ENCODE measurements around the gene KRTAP23-1. TPM values are rescaled to one million over a fixed set of nuclear protein-coding genes. Genes with fewer than 3 reads are reported as not detected.

Gene KRTAP23-1
- total and polyA plus RNA-seq, 9 donors = not detected

GRCh38 chr21:30345014-30345413 lies 3.4 kb downstream of the KRTAP23-1 start:
- no peaks in the 10 kb centered on the region for H3K4me1 ChIP-seq (ENCODE audit: insufficient read depth)
- no peak for DNase-seq
- WGBS, 3 donors = 60 to 82% (median 70%) methylated on average over 2 of the region's 2 CpGs
- TF ChIP-seq, protein P1, sequence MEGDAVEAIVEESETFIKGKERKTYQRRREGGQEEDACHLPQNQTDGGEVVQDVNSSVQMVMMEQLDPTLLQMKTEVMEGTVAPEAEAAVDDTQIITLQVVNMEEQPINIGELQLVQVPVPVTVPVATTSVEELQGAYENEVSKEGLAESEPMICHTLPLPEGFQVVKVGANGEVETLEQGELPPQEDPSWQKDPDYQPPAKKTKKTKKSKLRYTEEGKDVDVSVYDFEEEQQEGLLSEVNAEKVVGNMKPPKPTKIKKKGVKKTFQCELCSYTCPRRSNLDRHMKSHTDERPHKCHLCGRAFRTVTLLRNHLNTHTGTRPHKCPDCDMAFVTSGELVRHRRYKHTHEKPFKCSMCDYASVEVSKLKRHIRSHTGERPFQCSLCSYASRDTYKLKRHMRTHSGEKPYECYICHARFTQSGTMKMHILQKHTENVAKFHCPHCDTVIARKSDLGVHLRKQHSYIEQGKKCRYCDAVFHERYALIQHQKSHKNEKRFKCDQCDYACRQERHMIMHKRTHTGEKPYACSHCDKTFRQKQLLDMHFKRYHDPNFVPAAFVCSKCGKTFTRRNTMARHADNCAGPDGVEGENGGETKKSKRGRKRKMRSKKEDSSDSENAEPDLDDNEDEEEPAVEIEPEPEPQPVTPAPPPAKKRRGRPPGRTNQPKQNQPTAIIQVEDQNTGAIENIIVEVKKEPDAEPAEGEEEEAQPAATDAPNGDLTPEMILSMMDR (IDR thresholded peaks at IDR 0.05) = no peak
- TF ChIP-seq EP300 (IDR thresholded peaks at IDR 0.05) = no peak
- TF ChIP-seq POLR2A (IDR thresholded peaks at IDR 0.05) = no peak
- H3K36me3 ChIP-seq = no peaks in the 10 kb centered on the region
- intact Hi-C loops (cut with DNase I) = no loop called here
- no peaks in the 10 kb centered on the region for H3K9me3 ChIP-seq
- no peak overlapping the region for H3K27ac ChIP-seq
- no peaks in the 10 kb centered on the region for H3K27me3 ChIP-seq
- H3K4me3 ChIP-seq = no peak overlapping the region

DNA sequence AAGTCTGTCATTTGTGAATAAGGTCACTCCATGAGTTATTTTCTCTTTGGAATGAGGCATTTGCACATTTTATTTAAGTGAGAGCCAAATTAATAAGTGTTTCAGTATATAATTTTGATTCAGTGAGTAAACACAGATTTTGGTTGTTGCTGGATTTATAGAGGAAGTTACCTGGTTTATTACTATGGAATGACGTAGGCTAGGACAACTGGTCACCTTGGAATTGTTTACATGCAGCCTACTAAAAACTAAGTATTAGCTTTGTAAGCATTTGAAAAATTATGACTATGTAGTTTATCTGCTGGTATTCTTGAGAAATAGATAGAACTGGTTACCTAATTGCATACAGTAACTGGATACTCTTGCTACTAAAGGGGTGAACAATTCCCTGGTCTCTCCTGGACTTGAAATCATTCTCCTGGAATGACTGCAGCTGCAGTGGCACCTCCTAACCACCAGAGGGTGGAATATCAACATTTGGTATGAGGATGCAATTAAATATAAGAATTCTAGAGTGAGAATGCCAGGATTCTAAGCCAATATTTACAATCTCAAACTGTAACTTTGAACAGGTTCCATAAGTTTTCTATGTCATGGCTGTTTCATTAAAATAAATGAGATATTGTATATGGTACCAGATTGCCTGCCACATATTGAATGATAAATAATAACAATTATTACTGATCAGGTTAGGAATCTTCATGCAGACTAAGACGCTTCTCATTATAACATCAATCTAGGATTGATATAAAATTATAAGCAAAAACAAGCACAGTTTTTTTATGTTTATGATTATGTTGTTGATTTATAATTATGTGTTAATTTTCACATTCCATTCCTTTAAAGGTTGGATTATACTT lies 7.5 kb downstream of the KRTAP23-1 start:
- intact Hi-C loops (cut with DNase I) = no loop called here
- no peaks in the 10 kb centered on the region for H3K9me3 ChIP-seq
- no peaks in the 10 kb centered on the region for H3K27me3 ChIP-seq
- DNase-seq = no peak
- no peaks in the 10 kb centered on the region for H3K36me3 ChIP-seq
- WGBS, 3 donors = 86 to 87% (median 87%) methylated on average over 2 of the region's 2 CpGs
- TF ChIP-seq POLR2A (IDR thresholded peaks at IDR 0.05) (no peak), EP300 (IDR thresholded peaks at IDR 0.05) (no peak)
- TF ChIP-seq, protein P1 (IDR thresholded peaks at IDR 0.05) = no peak
- H3K27ac ChIP-seq = no peak overlapping the region
- H3K4me3 ChIP-seq = no peak overlapping the region
- H3K4me1 ChIP-seq (ENCODE audit: insufficient read depth) = no peaks in the 10 kb centered on the region

- no peak for TF ChIP-seq EP300 (IDR thresholded peaks at IDR 0.05)
- Histone ChIP-seq H3K27ac (no peak overlapping the region), H3K4me3 (no peak overlapping the region), H3K27me3 (no peaks in the 10 kb centered on the region), H3K9me3 (no peaks in the 10 kb centered on the region), H3K4me1 (ENCODE audit: insufficient read depth) (no peaks in the 10 kb centered on the region), H3K36me3 (no peaks in the 10 kb centered on the region)
- WGBS, 3 donors = 89 to 95% (median 93%) methylated on average over 4 of the region's 4 CpGs
- no peak for DNase-seq
- intact Hi-C loops (cut with DNase I) = no loop called here
These were observed 9.7 kb downstream of the KRTAP23-1 start for GRCh38 chr21:30338717-30339116.

DNA sequence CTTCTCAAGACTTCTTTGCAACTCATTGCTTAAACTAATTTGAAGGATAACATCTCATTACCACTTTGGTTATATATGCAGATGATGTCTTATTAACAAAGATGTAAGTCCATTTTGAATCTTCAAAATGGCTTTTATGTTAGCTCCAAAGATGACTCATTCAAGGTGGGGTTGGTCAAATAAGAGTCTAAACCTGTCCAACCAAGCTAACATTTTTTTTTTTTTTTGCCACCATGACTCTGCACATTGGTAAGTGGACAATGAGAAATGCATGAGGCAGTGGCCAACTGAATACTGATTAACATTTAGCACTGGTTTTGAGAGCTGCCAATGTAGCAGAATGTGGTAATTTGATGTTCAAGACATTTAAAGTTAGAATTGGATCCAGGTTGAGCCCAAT lies 10.6 kb downstream of the KRTAP23-1 start:
- Histone ChIP-seq H3K27ac (no peak overlapping the region), H3K36me3 (no peaks in the 10 kb centered on the region), H3K4me3 (no peak overlapping the region), H3K27me3 (no peaks in the 10 kb centered on the region), H3K4me1 (ENCODE audit: insufficient read depth) (no peaks in the 10 kb centered on the region), H3K9me3 (no peaks in the 10 kb centered on the region)
- TF ChIP-seq POLR2A (IDR thresholded peaks at IDR 0.05) = no peak
- TF ChIP-seq, protein P1 (IDR thresholded peaks at IDR 0.05) = no peak
- TF ChIP-seq EP300 (IDR thresholded peaks at IDR 0.05) = no peak
- no peak for DNase-seq
- intact Hi-C loops (cut with DNase I) = no loop called here

GRCh38 chr21:30337276-30337744 lies 11.1 kb downstream of the KRTAP23-1 start, which contains the start of gene KRTAP27-1:
Gene KRTAP27-1 (minus strand): TSS chr21:30337694. CDS start chr21:30337668, 26 bp downstream.
- H3K4me3 ChIP-seq = no peak within 1 kb of the TSS
- no peak within 1 kb of the TSS for H3K27ac ChIP-seq
- H3K36me3 ChIP-seq = no peaks in the 10 kb centered on the region
- intact Hi-C loops (cut with DNase I) = no loop called here
- no peak for DNase-seq
- WGBS, 3 donors = 83 to 98% (median 84%) methylated on average over 6 of the region's 6 CpGs
- H3K4me1 ChIP-seq (ENCODE audit: insufficient read depth) = no peaks in the 10 kb centered on the region
- H3K27me3 ChIP-seq = no peaks in the 10 kb centered on the region
- no peak for TF ChIP-seq POLR2A (IDR thresholded peaks at IDR 0.05)
- TF ChIP-seq EP300 (IDR thresholded peaks at IDR 0.05) = no peak
- no peaks in the 10 kb centered on the region for H3K9me3 ChIP-seq
